Tibial nerve (tissue), 4 donors: ENCODE results near the gene EXD1.

Source experiments
- CTCF ChIP-seq, 5 experiments: fragments of 200-600 bp in 3 of 5; fragments of 450-650 bp in 2 of 5; sonication (generic) in 3 of 5; IDR thresholded peaks; one replicate each; pipeline ENCODE4 v1.5.1; 2016 to 2019; ENCODE audit warnings: antibody characterized with exemption in 5 of 5, mild to moderate bottlenecking in 3 of 5, moderate library complexity in 2 of 5
- EP300 ChIP-seq, 2 donors: sonication (generic); formaldehyde crosslinking; IDR thresholded peaks; one replicate each; pipeline ENCODE4 v1.6.1; 2017; ENCODE audit warnings: antibody characterized with exemption in 2 of 2, mild to moderate bottlenecking in 1 of 2
- POLR2A ChIP-seq, 2 donors: fragments of 450-650 bp; IDR thresholded peaks; one replicate each; pipeline ENCODE4 v1.6.1; 2017; ENCODE audit warnings: antibody characterized with exemption in 2 of 2, mild to moderate bottlenecking in 2 of 2, moderate library complexity in 2 of 2

- TF ChIP-seq CTCF (IDR thresholded peaks at IDR 0.05) (no peak), POLR2A (IDR thresholded peaks at IDR 0.05) (no peak), EP300 (IDR thresholded peaks at IDR 0.05) (no peak)
Measured at GRCh38 chr15:41153733-41154132, 76.8 kb downstream of the EXD1 start.
